Spleen (tissue), 3 donors: ENCODE data around the gene KIF3B.

Experiments
- POLR2A ChIP-seq, 3 donors: fragments of 450-650 bp; IDR thresholded peaks; one replicate each; pipeline ENCODE4 v1.5.1; 2017; ENCODE audit warnings: antibody characterized with exemption in 3 of 3, mild to moderate bottlenecking in 1 of 3
- POLR2AphosphoS5 ChIP-seq, 3 donors: sonication (generic); formaldehyde crosslinking; IDR thresholded peaks; one replicate each; pipeline ENCODE4 v1.5.1; 2017; ENCODE audit warnings: antibody characterized with exemption in 3 of 3

- TF ChIP-seq POLR2AphosphoS5 (IDR thresholded peaks at IDR 0.05) (no peak), POLR2A (IDR thresholded peaks at IDR 0.05) (no peak)
Measured at GRCh38 chr20:32252189-32252588, 25.3 kb upstream of the KIF3B start.
